ENCODE measurements around the gene CCND2.
A peak's percentile ranks its signal among the peaks of the same experiment; 100 is the strongest.

CCND2 gene

DNA sequence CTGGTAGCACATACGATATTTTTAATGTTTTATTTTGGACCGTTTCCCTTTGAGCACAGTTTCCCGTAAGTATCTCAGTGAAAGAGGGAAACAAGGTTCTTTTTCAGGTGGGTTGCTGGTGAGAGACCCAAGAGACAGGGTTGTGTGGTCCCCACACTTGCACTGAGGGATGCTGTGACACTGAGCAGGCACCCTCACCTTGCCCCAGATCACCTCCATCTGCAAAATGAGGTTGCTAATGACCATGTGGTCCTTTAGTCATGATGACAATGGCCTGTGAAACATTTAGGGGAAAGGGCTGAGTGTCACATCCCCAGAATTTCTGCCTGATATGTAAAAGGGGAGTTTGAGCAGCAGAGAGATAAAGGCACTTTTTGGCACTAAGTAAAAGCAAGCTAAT, 4.3 kb downstream of the CCND2 start:
- no peak for DNase-seq

- DNase-seq, result peak; percentile 40
Measured at GRCh38 chr12:4278329-4279197, 5.0 kb downstream of the CCND2 start.

DNA sequence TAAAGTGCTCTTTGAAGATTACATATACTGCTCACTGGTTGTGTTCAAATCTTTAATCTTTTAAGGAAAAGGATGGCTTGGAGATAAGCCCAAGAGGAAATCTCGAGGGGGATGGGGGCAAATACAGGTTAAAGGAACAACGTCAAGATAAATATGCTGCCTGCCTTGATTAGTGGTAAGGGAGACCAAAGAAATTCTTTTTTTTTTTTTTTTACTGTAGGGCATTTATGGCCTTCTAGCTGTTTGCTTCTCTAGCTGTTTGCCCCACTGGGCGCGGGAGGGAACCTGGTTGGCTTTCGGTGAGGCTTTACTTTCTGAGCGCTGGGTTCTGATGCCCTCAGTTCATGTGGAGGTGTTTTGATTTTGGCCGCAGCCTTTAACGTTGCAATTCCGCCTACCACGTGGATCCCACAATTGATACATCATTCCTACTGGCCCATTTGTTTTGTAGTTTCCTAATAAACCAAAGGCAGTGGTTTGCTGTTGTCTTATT, 5.7 kb downstream of the CCND2 start:
- no peak for DNase-seq

- DNase-seq, result no peak
Measured at GRCh38 chr12:4280351-4281163, 7.0 kb downstream of the CCND2 start.

DNA sequence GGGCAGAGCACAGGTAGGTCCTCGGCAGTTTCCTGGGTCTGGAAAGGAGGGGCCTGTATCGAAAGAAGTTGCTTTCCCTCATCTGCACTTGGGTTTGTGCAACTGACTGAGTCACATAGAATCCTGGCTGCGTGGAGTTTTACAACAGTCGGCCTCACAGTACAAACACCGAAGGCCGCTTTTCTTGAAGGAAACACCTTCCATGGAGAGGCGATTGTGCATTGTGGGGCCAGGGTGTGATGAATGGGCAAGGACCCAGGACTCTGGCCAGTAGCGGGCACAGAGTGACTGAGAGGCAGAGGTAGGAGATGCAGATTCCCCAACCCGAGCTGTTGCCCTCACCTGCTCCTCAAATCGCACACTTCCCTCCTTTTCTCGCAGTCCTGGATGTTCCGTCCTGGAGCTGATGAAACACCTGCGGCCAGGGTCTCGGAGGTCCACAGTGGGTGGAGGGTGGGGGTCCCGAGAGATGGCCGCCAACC, 7.7 kb downstream of the CCND2 start:
- DNase-seq, result no peak

- no peak for DNase-seq
Measured at GRCh38 chr12:4282103-4282891, 8.7 kb downstream of the CCND2 start.

DNA sequence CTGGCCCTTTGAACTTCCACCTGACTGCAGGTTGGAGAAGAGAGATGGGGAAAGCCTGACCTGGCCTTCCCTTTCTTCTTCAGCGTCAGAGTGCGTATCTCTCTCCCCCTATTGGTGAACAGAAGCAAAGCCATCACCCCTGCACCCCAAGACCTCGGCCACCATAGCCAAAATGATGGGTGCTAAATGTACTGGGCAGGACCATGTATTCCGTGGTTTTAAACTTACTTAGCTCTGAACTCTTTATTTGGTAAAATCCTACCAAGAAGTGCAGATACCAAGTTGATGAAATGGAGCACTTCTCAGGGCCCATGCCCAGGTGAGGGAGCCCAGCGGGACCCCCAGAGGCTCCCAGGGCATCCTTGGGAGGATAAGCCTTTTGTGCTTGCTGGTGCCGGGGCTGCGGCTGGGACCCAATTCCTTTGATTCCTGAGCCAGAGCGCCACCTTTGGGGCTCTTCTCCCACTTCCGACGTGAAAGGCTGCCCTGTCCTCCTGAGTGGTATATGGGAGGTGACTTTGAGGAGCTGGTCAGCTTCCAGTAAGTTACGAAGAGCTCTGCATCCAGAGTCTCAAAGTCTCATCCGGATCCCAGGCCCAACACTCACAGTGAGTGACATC, 9.4 kb downstream of the CCND2 start:
- peak; percentile 16 for DNase-seq

DNA sequence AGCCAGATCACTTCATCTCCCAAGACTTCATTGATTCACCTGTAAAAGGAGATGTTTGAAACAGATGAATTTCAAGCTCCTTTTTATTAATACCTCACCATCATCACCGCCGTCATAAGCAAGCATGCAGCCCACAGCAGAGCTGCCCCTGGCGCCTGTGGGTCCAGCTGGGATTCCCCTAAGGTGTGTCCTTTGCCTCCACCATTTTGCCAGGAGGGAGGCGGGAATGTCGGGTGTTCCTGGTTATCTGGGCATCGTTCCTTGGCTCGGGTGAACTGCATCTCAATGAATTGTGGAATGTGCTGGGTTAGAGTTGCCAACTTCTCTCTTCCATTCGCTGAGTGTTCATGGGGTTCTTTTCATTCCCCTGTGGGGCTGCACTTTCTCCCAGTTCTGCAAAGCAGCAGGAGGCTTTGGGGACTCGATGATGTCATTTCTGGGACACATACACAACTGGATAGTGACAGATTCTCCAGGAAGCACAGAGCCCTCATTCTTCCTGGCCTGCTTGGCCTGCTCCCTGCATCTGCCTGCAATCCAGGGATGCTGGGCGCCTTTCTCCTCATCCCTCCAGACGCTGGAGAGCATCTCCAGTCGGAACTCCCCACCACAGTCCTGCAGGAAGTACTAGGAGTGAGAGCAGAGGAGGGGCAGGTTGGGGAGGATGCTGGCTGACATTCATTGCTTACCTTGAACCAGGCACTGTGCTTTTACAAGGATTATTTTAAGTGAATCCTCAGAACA, 10.1 kb downstream of the CCND2 start:
- no peak for DNase-seq

- no peak for DNase-seq
Measured at GRCh38 chr12:4284306-4284705, 10.7 kb downstream of the CCND2 start.

- DNase-seq, result no peak
Measured at GRCh38 chr12:4285070-4285469, 11.5 kb downstream of the CCND2 start.

DNA sequence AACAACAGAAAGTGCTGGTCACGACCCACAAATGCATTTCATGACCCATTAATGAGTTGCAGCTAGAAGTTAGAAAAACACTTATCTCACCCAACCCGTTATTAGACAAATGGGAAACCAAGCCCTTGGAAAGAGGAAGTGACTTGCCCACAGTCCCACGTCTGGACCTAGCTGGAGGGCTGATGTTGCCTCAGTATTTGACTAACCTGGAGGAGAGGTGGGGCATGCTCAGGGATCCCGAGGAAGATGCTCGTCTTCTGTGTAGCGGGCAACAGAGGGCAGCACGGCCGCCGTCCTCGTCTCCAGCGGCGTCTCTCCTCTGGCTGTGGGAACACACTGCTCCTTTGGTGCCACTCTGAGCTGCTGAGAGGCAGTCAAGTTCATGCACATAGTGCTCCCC, 12.7 kb downstream of the CCND2 start:
- peak; percentile 54 for DNase-seq

DNA sequence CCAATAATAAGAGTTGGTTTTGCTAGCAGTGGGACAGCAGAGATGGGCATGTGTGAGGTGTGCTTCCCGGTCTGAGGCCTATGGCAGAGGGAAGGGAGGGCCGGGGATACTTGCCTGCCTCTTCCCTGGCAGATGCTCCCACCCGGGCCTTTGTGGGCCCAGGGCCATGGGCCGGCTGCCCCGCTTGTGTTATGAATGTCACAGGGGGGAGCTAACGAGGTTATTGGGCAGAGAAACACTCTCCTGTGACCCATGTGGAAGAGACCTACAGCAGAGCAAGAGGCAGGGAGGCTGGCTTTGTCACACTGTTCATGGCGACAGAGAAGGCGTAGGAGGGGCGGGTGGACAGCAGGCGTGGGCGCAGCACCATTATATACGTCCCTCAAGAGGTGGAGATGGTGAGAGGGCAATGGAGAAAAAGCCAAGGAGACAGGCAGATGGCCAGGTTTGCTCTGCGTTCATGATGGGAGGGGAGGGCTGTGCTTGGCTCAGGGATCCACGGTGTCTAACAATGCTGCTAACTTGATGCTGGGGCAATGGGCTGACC, 13.3 kb downstream of the CCND2 start:
- DNase-seq, result no peak

DNA sequence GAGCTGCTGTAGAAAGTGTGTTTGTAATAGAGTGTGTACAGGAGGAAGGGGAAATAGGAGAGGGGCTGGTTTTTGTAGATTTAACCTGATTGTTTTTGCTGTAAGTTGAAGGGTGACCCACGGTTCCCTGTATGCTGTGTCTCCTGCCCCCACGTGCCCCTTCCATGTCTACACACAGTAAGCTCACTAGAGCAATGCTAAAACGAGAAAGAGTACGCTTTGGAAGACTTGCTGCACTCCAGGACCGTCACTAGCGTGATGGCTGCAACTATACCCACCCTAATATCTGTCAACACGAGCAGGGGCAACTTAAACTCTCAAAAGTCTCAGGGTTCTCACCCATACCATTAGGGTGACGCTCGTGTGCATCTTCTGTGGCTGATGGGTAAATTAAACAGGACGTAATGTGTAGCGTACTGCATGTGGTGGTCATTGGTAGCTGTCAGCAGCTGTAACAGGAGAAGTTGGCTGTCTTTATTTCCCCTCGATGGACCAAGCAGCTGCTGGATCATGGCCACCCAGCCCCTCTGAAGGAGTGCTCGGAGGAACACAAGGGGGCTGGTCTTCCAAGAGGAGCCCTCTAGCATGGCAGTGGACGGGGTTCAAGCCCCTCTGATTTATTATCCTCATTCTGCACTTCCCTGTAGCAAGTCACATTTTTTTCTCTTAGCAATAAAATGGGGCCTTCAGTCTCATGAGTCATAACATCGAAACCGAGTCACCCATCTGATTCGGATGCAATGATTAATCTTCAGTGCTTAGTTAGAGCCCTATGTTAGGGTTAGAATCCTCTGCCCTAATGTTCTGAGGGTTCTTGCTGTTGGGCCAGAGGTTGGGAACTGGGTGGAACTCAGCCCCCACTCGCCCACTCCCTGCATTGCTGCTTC, 14.0 kb downstream of the CCND2 start:
- no peak for DNase-seq

- peak; percentile 14 for DNase-seq
Measured at GRCh38 chr12:4288296-4289131, 15.0 kb downstream of the CCND2 start.

- peak; percentile 50 for DNase-seq
Measured at GRCh38 chr12:4289231-4289878, 15.8 kb downstream of the CCND2 start.

GRCh38 chr12:4289998-4290790, 16.6 kb downstream of the CCND2 start:
- DNase-seq, result no peak

DNA sequence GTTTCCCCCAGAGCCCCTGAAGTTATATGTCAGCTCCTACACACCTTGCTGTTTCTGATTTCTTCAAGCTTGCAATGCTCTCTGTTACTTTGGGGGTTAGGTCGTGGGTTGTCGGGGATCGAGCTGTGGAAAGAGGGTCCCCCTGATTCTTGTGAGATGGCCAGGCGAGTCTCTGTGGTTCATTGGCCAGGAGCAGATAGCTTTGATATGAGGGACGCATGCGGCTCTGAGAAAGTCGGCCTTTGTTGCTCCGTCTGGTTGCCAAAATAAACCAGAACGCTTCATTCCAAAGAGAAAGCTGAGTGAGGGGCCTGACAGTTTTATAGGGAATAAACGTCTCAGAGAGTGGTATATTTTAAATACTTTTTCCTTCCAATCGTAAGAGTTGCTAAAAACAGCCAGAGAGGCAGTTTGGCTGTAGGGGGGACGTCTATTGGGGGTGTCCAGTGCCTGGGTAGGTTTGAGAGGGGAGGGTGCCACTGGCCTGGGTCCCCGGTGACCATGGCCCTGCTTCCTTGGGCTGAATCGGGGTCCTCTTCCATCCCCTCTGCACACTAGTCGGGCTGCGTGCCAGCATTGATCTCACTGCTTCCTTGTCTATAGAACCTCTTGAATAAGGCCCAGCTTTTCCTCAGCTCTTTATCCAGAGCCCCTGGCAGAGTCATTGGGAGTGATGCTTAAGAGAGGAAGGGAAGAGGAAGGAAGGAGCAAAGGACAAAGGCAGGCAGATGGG, 18.9 kb downstream of the CCND2 start:
- no peak for DNase-seq
